Regular cardiac myocyte (primary cell): ENCODE data around the gene CLEC20A. TPM values are rescaled to one million over a fixed set of nuclear protein-coding genes. Genes with fewer than 3 reads are reported as not detected.

Source experiments
- total RNA-seq: library from RNA; depleted of rRNA; stranded (reverse); fragments of >200 nt; gene quantifications from 2 replicates; pipeline ENCODE4 v1.2.3, GENCODE V29; 2014

CLEC20A gene
- not detected in 2 replicates for total RNA-seq

GRCh38 chr1:178496410-178497135 lies at the start of gene CLEC20A:
Gene CLEC20A, minus strand, starts transcription at chr1:178496964. Its CDS starts 25 bp downstream, at chr1:178496939.

GRCh38 chr1:178512566-178513277 lies 16.0 kb upstream of the CLEC20A start, which contains the start of gene TEX35:
Gene TEX35, plus strand, starts transcription at chr1:178513109. Its CDS starts 80 bp downstream, at chr1:178513189.

Other genes starting within 250 kb of the CLEC20A start
- gene TEX35, start 16.1 kb upstream of the CLEC20A start, total RNA-seq = 0.19 TPM in 1 of 2 replicates, not detected in the other
- gene RALGPS2, start 228.3 kb upstream of the CLEC20A start, total RNA-seq = 26.5 and 39.5 TPM in 2 replicates